Central memory CD8-positive, alpha-beta T cell (primary cell): Measurements from ENCODE around the gene MIPOL1.
"Not testable (repeated sequence)": the region's sequence is repeated elsewhere in the genome, so short reads cannot be mapped to it uniquely, and the experiment has no call there.

Source experiments
- ATAC-seq: fragments of 150-1000 bp; cut with Tn5 transposase; replicated peaks from 2 replicates; pipeline ENCODE4 v1.10.0; 2022; ENCODE audit warnings: mild to moderate bottlenecking, moderate FRiP score, moderate number of reproducible peaks; ENCODE audit not compliant: poor library complexity, severe bottlenecking; ENCODE audit errors: extremely low read depth
- DNase-seq, 2 donors: peaks; one replicate each; pipeline ENCODE4 v3.0.0; 2021; ENCODE audit warnings: low spot score in 2 of 2
- H3K27ac Mint-ChIP-seq: one replicate; pipeline ENCODE4 v1.8.0; 2022; ENCODE audit warnings: low read depth, mild to moderate bottlenecking, moderate library complexity, mixed read lengths
- H3K27me3 Mint-ChIP-seq: one replicate; pipeline ENCODE4 v1.8.0; 2022; ENCODE audit warnings: mixed read lengths
- H3K36me3 Mint-ChIP-seq: one replicate; pipeline ENCODE4 v1.8.0; 2022; ENCODE audit warnings: mild to moderate bottlenecking, moderate library complexity, mixed read lengths; ENCODE audit not compliant: insufficient read depth
- H3K4me1 Mint-ChIP-seq: one replicate; pipeline ENCODE4 v1.8.0; 2022; ENCODE audit warnings: mixed read lengths
- H3K4me3 Mint-ChIP-seq: one replicate; pipeline ENCODE4 v1.8.0; 2022; ENCODE audit warnings: mild to moderate bottlenecking, moderate library complexity, mixed read lengths
- H3K9me3 Mint-ChIP-seq: one replicate; pipeline ENCODE4 v1.8.0; 2022; ENCODE audit warnings: mixed read lengths

The MIPOL1 gene

GRCh38 chr14:37512173-37512572, 314.4 kb downstream of the MIPOL1 start:
- H3K27ac Mint-ChIP-seq = no peak overlapping the region
- no peak overlapping the region for H3K4me3 Mint-ChIP-seq
- DNase-seq (no peak), ATAC-seq (no peak)
- no peaks in the 10 kb centered on the region for H3K4me1 Mint-ChIP-seq
- peaks cover 6% of the 10 kb centered on the region for H3K9me3 Mint-ChIP-seq
- no peaks in the 10 kb centered on the region for H3K27me3 Mint-ChIP-seq
- no peaks in the 10 kb centered on the region for H3K36me3 Mint-ChIP-seq

DNA sequence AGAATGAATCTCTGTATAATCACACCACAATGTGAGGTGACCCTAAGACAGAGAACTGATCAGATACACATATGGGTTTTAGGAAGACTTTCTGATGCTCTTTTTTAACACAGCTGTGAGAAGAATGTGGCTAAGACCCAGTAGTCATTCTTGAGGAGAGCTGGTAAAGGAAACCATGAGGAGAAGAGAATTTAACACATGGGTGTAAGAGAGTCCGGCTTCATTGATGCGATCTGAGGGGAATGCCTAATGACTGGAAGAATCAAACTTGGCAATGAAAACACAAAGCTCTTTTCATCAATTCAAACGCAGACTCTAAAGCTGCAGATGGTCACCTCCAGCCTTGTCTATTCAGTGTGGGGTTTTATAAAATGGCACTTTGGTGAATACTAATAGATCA, 318.0 kb downstream of the MIPOL1 start:
- no peak overlapping the region for H3K27ac Mint-ChIP-seq
- no peak for ATAC-seq
- peaks cover 9% of the 10 kb centered on the region for H3K9me3 Mint-ChIP-seq
- no peaks in the 10 kb centered on the region for H3K4me1 Mint-ChIP-seq
- no peaks in the 10 kb centered on the region for H3K27me3 Mint-ChIP-seq
- H3K36me3 Mint-ChIP-seq = no peaks in the 10 kb centered on the region
- no peak for DNase-seq
- H3K4me3 Mint-ChIP-seq = no peak overlapping the region

DNA sequence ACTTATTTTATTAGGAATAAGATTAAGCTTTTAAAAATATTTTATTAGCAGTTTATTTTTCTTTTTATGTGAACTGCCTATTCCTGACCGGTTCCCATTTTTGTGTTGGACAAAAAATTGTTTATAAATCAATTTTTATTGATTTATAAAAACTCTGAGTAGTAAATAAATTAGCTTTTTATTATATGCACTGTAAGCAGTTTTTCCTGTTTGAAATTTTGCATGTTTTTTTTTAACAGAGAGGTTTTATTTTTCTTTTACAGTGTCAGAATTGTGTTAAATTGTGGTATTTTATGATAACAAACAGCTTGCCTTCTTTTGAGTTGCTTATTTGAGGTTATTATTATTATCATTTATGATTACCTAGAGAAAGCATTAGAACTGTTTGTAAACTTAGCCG, 329.3 kb downstream of the MIPOL1 start:
- no peaks in the 10 kb centered on the region for H3K36me3 Mint-ChIP-seq

GRCh38 chr14:37539992-37540391, 342.3 kb downstream of the MIPOL1 start:
- no peak overlapping the region for H3K27ac Mint-ChIP-seq
- ATAC-seq (no peak), DNase-seq (no peak)
- no peaks in the 10 kb centered on the region for H3K36me3 Mint-ChIP-seq
- no peaks in the 10 kb centered on the region for H3K9me3 Mint-ChIP-seq
- no peaks in the 10 kb centered on the region for H3K4me1 Mint-ChIP-seq
- H3K4me3 Mint-ChIP-seq = no peak overlapping the region
- H3K27me3 Mint-ChIP-seq = no peaks in the 10 kb centered on the region

More for the DNA sequence above, 329.3 kb downstream of the MIPOL1 start:
- ATAC-seq (no peak), DNase-seq (no peak)
- Mint-ChIP-seq H3K4me3 (no peak overlapping the region), H3K27ac (no peak overlapping the region), H3K27me3 (no peaks in the 10 kb centered on the region), H3K4me1 (no peaks in the 10 kb centered on the region), H3K9me3 (peaks cover 11% of the 10 kb centered on the region)

DNA sequence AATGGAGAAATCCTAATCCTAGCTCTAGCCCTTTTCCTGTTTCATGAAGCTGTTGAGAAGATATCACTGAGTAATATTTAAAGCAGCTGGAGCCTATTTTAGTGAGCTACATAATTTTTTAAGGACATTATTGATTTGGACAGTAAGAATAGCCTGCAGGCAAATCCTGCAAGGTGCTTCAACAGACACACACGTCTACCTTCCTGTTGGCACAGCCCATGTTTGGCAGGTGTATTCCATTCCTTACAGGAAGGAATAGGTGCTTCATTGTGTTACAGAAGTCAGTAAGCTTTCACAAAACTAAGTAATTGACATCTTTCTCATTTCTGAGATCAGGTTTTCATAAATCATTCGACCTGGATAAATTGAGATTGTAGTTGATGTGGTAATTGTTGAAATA, 346.7 kb downstream of the MIPOL1 start:
- no peak for ATAC-seq
- no peaks in the 10 kb centered on the region for H3K9me3 Mint-ChIP-seq
- DNase-seq = no peak

GRCh38 chr14:37545174-37545573, 347.4 kb downstream of the MIPOL1 start:
- ATAC-seq (no peak), DNase-seq (no peak)
- no peaks in the 10 kb centered on the region for H3K36me3 Mint-ChIP-seq
- H3K27me3 Mint-ChIP-seq = no peaks in the 10 kb centered on the region
- H3K4me1 Mint-ChIP-seq = no peaks in the 10 kb centered on the region
- H3K9me3 Mint-ChIP-seq = no peaks in the 10 kb centered on the region
- no peak overlapping the region for H3K27ac Mint-ChIP-seq
- no peak overlapping the region for H3K4me3 Mint-ChIP-seq

More for the DNA sequence above, 346.7 kb downstream of the MIPOL1 start:
- Mint-ChIP-seq H3K27me3 (no peaks in the 10 kb centered on the region), H3K4me1 (no peaks in the 10 kb centered on the region), H3K36me3 (no peaks in the 10 kb centered on the region), H3K4me3 (no peak overlapping the region), H3K27ac (no peak overlapping the region)

GRCh38 chr14:37546621-37547447, 349.1 kb downstream of the MIPOL1 start:
- ATAC-seq = no peak
- H3K27ac Mint-ChIP-seq = no peak overlapping the region
- H3K36me3 Mint-ChIP-seq = no peaks in the 10 kb centered on the region
- no peaks in the 10 kb centered on the region for H3K4me1 Mint-ChIP-seq
- H3K4me3 Mint-ChIP-seq = no peak overlapping the region
- no peak for DNase-seq
- H3K27me3 Mint-ChIP-seq = no peaks in the 10 kb centered on the region
- H3K9me3 Mint-ChIP-seq = no peaks in the 10 kb centered on the region

DNA sequence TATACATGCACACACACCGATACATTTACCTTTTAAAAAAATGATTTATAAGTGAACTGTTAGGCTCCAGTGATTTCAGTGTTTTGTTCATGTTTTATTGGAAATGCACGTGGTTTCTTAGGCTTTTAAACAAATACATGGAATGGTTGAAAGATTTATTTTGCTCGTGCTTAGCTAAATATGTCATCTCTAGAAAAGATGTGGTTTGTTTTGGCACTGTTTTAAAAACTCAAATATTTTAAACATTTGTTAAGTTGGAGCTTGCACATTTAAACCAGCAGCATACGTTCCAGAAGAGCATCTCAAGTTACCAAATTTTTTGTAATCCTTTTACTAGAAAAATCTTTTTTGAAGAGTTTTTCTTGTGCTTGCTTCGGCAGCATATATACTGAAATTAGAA, 352.8 kb downstream of the MIPOL1 start:
- DNase-seq (no peak), ATAC-seq (no peak)
- H3K4me3 Mint-ChIP-seq = no peak overlapping the region
- H3K36me3 Mint-ChIP-seq = no peaks in the 10 kb centered on the region
- no peaks in the 10 kb centered on the region for H3K27me3 Mint-ChIP-seq
- peaks cover 11% of the 10 kb centered on the region for H3K9me3 Mint-ChIP-seq
- H3K27ac Mint-ChIP-seq = no peak overlapping the region
- H3K4me1 Mint-ChIP-seq = no peaks in the 10 kb centered on the region

DNA sequence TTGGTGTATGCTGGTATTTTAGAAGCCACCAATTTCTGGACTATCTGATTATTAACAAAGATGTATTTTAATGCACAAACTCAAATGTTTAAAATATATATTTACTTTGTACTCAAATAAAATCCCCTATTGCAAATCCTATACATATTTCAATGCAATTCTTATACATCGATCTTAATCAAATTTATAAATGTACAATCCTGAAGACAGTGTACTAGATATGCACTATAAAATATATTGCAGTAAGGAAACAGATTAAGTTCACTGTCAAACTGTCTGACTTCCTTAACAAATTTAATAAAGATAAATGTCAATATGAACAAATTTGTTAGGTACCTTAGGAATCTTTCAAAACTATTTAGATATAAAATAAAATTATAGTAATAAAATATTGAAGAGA, 353.4 kb downstream of the MIPOL1 start:
- ATAC-seq = no peak
- H3K4me1 Mint-ChIP-seq = no peaks in the 10 kb centered on the region
- H3K27ac Mint-ChIP-seq = no peak overlapping the region
- H3K36me3 Mint-ChIP-seq = no peaks in the 10 kb centered on the region
- no peak overlapping the region for H3K4me3 Mint-ChIP-seq
- H3K27me3 Mint-ChIP-seq = no peaks in the 10 kb centered on the region
- peaks cover 11% of the 10 kb centered on the region for H3K9me3 Mint-ChIP-seq
- DNase-seq = no peak

DNA sequence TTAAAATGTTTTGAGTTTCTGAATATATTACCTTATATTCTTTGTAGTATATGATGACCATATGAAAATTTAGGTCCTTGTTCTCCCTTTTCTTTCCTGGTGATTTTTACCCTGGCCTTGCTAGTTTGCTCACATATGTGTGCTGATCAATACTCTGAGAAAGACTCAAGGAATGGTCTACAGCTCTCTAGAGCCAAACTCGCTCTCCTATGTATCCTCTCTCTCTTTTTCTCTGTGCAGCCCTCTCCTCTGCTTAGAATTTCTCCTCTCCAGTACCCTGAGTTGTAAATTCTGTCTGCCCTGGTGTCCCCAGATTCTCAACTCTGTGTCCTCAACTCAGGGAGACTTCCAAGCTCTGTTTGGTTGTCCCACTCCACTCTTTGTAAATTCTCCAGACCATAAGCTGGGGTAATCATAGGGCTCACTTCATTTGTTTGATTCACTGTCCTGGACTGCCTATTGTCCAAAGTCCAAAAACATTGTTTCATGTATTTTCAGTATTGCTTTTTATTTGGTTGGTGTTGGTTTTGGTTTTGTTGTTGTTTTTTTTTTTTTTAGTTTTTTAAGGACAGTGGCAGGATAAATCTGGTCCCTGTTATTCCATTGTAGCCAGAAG, 356.3 kb downstream of the MIPOL1 start:
- Mint-ChIP-seq H3K27me3 (no peaks in the 10 kb centered on the region), H3K4me1 (no peaks in the 10 kb centered on the region), H3K4me3 (no peak overlapping the region), H3K36me3 (no peaks in the 10 kb centered on the region), H3K9me3 (peaks cover 27% of the 10 kb centered on the region), H3K27ac (no peak overlapping the region)
- no peak for ATAC-seq
- DNase-seq = no peak

GRCh38 chr14:37555596-37555995, 357.9 kb downstream of the MIPOL1 start:
- H3K4me1 Mint-ChIP-seq, H3K36me3 Mint-ChIP-seq, H3K27ac Mint-ChIP-seq, H3K27me3 Mint-ChIP-seq, ATAC-seq, DNase-seq, H3K4me3 Mint-ChIP-seq: not testable (repeated sequence)
- H3K9me3 Mint-ChIP-seq = peaks cover 28% of the 10 kb centered on the region

DNA sequence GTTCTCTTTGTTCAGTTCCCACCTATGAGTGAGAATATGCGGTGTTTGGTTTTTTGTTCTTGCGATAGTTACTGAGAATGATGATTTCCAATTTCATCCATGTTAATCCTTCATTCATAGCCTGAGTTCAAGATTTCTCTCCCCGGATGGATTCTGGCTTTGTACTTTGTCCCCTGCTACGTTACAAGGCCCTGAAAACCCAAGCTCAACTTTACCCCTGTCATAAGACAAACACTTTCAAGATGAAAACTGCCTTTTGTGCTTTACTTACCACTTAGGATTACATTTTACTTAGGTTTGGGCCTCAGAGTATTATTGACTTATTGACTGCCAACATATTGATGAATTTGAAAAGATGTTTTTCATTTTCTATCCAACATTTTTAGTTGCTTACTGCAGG, 361.0 kb downstream of the MIPOL1 start:
- no peak overlapping the region for H3K4me3 Mint-ChIP-seq
- no peak for DNase-seq
- no peaks in the 10 kb centered on the region for H3K4me1 Mint-ChIP-seq
- no peak for ATAC-seq
- peaks cover 23% of the 10 kb centered on the region for H3K9me3 Mint-ChIP-seq
- H3K36me3 Mint-ChIP-seq = no peaks in the 10 kb centered on the region
- H3K27me3 Mint-ChIP-seq = no peaks in the 10 kb centered on the region
- no peak overlapping the region for H3K27ac Mint-ChIP-seq

DNA sequence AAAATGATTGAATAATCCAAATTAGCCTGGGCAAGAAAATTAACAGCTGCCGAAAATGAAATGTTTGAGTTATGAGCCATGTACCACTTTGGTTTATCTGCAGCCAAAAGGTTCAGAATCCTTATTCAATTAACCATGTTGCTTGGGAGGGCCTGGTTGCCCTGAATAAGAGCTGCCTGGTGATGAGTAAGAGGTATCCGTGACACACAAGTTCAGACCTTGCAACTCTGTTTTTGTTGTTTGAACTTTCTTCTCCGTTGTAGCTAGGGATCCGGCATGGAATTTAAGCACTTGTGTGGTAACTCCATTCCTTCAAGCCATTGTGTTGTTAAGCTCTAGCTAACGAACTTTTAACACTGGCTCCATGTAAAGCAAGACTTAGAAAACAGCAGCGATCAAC, 361.6 kb downstream of the MIPOL1 start:
- DNase-seq (no peak), ATAC-seq (no peak)
- Mint-ChIP-seq H3K36me3 (no peaks in the 10 kb centered on the region), H3K4me1 (no peaks in the 10 kb centered on the region), H3K27me3 (no peaks in the 10 kb centered on the region), H3K27ac (no peak overlapping the region), H3K9me3 (peaks cover 17% of the 10 kb centered on the region), H3K4me3 (no peak overlapping the region)
